ENCODE results near the gene RIPPLY3. TPM values are rescaled to one million over a fixed set of nuclear protein-coding genes. Genes with fewer than 3 reads are reported as not detected.
A peak's percentile ranks its signal among the peaks of the same experiment; 100 is the strongest.

The RIPPLY3 gene
- total and polyA plus RNA-seq, 2 of the 13 experiments (the other 11 are each of a cell fraction or from before 2014, with no cell fraction given) = 0.09 to 2.9 TPM

GRCh38 chr21:37006486-37007291, at the start of gene RIPPLY3 (continued):
- TF ChIP-seq MAFG (CRISPR knock-in tag; IDR thresholded peaks at IDR 0.05) (no peak), BRD4 (CRISPR knock-in tag; IDR thresholded peaks at IDR 0.05) (no peak), NCOA1 (CRISPR knock-in tag; IDR thresholded peaks at IDR 0.05) (no peak), RBM39 (IDR thresholded peaks at IDR 0.05; ENCODE audit: low read depth, low read length, poor library complexity, severe bottlenecking) (peak; percentile 37), ZNF800 (CRISPR knock-in tag; IDR thresholded peaks at IDR 0.05) (peak; percentile 97), ZSCAN22 (CRISPR knock-in tag; IDR thresholded peaks at IDR 0.05) (no peak), ZBTB40 (IDR thresholded peaks at IDR 0.05) (no peak), ZBTB40 (CRISPR knock-in tag; IDR thresholded peaks at IDR 0.05) (no peak), PAXIP1 (CRISPR knock-in tag; conservative IDR thresholded peaks at IDR 0.05) (no peak), ZSCAN29 (CRISPR knock-in tag; conservative IDR thresholded peaks at IDR 0.05) (no peak)

Measured in HepG2 (cell line).